ENCODE data around the gene PIBF1.

Gene PIBF1

DNA sequence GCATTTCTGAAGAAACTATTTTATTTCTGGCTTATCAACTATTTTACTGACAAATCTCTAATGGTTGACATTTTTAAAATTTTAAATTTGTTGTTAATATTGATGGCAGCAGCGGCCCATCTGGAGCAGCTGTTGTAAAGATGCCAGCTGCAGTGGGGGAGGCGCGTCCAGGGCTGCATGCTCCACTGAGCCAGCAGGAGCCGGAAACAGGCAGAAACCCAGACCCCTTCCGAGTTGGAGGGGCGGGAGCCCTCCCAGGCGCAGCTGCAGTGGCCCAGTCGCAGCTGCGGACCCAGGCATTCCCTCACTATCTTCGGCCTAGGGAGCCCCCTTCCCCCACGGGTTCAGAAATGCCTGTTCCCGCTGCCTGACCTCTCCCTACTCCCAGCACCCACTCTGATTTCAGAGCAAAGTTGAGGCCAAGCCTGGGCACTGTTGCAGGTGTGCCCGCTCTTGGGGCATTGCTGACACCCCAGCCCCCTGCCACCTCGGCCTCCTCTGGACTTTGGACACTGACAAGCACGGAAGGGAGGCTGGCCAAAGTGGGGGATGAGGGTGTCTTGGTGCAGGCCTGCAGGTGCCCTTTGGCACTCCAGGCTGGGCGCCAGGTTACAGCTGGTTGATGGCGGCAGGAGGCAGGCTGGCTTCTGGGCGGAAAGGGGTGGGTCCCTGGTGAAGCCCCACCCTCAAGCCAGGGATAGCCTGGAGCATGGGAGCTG lies 69.2 kb downstream of the PIBF1 start:
- TF ChIP-seq, protein P1, sequence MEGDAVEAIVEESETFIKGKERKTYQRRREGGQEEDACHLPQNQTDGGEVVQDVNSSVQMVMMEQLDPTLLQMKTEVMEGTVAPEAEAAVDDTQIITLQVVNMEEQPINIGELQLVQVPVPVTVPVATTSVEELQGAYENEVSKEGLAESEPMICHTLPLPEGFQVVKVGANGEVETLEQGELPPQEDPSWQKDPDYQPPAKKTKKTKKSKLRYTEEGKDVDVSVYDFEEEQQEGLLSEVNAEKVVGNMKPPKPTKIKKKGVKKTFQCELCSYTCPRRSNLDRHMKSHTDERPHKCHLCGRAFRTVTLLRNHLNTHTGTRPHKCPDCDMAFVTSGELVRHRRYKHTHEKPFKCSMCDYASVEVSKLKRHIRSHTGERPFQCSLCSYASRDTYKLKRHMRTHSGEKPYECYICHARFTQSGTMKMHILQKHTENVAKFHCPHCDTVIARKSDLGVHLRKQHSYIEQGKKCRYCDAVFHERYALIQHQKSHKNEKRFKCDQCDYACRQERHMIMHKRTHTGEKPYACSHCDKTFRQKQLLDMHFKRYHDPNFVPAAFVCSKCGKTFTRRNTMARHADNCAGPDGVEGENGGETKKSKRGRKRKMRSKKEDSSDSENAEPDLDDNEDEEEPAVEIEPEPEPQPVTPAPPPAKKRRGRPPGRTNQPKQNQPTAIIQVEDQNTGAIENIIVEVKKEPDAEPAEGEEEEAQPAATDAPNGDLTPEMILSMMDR (IDR thresholded peaks at IDR 0.05), result no peak
- no peak for TF ChIP-seq ZFX (IDR thresholded peaks at IDR 0.05; ENCODE audit: borderline replicate concordance)
- no peak overlapping the region for H3K27ac ChIP-seq

DNA sequence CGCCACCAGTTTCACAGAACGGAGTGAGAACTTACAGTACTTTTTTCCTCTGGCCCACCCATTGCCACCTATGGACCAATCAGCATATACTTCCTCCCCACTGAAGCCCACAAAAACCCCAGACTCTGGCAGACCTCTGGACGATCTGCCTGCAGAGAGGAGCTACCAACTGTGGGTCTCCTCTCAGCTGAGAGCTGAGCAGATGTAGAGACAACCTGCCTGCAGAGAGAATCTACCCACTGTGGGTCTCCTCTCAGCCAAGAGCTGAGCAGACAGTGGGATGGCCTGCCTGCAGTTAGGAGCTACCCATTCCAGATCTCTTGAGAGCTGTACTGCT lies 69.7 kb downstream of the PIBF1 start:
- TF ChIP-seq, protein P1 (IDR thresholded peaks at IDR 0.05), result no peak
- no peak for TF ChIP-seq ZFX (IDR thresholded peaks at IDR 0.05; ENCODE audit: borderline replicate concordance)

DNA sequence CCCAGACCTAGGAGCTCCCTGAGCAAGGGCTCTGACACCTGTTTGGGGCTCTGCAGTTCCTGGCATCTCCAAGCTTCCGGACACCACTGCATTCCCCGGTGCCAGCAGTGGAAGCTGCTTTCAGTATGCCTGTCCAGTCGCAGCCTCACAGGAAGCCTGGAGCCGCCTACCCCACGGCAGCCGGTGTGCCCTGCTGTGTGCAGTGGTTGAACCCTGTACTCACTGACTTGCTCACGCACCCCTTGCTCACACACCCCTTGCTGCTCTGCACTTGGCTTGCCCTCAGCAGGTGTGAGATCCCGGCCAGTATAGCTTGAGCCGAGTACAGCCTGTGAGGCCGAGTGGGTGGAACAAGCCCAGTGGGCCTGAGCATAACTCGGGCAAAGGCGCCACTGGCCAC lies 70.3 kb downstream of the PIBF1 start:
- no peak overlapping the region for H3K27ac ChIP-seq
- TF ChIP-seq, protein P1 (IDR thresholded peaks at IDR 0.05), result no peak
- TF ChIP-seq ZFX (IDR thresholded peaks at IDR 0.05; ENCODE audit: borderline replicate concordance), result no peak

More for the DNA sequence above, 69.7 kb downstream of the PIBF1 start:
- no peak overlapping the region for H3K27ac ChIP-seq

DNA sequence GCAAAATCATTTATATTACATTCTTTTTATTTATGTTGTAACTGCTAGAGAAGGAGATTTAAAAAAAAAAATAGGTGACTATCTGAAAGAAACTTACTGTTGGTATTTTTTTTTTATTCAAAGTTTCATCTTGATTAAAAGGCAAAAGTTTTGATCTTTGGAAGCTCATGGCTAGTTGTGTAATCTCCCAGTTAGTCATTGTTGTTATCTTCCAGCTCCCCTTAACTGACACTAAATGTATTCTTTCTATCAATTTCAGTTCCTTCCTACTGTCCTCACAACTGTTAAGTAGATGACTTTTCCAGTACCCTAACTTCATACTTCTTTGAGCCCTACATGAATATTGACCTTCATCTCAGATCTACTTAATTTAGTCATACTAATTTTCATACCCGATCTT lies 71.1 kb downstream of the PIBF1 start:
- no peak overlapping the region for H3K27ac ChIP-seq
- TF ChIP-seq, protein P1 (IDR thresholded peaks at IDR 0.05), result no peak
- TF ChIP-seq ZFX (IDR thresholded peaks at IDR 0.05; ENCODE audit: borderline replicate concordance), result no peak

DNA sequence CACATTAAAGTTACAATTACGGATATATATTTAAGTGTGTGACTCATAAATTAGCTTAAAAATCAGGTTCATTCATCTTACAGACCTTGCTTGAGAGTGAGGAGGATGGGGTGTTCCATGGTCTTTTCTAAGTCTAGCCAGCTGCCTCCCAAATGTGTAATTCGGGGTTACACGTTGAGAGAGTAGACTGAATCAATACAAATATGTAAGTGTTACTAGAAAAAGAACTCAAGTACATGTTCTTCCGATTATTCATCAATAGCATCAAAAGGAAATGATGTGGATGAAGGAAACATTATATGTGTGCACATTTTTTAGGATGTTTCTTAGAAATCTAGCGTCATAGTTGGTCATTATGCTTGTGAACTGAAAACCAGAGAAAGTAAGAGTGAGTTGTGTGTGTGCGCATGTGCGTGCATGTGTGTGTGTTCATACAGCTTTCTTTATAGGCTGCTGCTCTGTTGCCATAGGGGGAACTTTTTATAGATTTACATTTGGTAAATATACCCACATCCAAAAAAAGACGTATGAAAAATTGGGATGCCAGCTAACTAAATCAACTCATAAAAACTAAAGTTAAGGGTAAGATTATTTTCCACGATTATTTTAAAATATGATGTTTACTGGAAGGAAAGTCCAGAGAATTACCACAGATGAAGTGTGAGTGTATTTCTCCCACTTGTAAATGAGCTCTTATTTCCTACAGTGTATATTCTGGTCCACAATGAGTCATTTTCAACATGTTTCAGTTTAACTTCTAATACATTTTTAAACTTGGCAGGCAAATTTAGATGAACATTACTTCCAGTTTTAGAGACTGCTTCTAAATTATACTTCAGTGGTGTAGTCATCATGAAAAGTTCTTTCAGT lies 82.4 kb downstream of the PIBF1 start:
- TF ChIP-seq, protein P1 (IDR thresholded peaks at IDR 0.05), result no peak
- no peak for TF ChIP-seq ZFX (IDR thresholded peaks at IDR 0.05; ENCODE audit: borderline replicate concordance)
- no peak overlapping the region for H3K27ac ChIP-seq

DNA sequence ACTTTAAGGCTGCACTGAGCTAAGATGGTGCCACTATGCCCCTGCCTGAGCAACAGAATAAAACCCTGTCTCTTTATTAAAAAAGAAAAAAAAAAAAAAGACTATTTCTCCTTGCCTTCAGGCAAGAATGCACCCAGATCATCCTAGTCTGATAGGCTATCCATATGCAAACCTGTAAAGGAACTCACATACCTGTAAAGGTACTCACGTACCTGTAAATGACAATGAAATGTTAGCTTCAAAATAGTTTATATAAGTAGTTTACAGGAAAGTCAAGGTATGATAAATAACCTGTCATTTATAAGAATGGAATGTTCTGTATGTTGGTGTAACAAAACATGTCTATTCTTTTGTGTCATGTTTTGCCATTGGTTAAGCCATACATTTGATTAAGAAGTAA lies 86.3 kb downstream of the PIBF1 start:
- no peak for TF ChIP-seq ZFX (IDR thresholded peaks at IDR 0.05; ENCODE audit: borderline replicate concordance)
- TF ChIP-seq, protein P1 (IDR thresholded peaks at IDR 0.05), result no peak
- no peak overlapping the region for H3K27ac ChIP-seq

DNA sequence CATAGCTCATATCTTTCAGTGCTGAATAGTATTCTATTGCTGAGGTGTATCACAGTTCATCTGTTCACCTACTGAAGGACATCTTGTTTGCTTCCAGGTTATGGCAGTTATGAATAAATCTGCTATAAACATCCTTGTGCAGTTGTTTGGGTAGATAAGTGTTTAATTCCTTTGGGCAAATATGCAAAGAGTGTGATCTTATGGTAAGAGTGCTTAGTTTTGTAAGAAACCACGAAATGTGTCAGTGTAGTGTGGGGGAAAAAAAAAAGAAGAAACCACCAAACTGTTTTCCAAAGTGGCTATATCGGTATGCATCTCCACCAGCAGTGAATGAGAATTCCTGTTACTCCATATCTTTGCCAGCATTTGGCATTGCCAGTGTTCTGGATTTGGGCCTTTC lies 93.3 kb downstream of the PIBF1 start:
- no peak overlapping the region for H3K27ac ChIP-seq
- TF ChIP-seq, protein P1 (IDR thresholded peaks at IDR 0.05), result no peak
- no peak for TF ChIP-seq ZFX (IDR thresholded peaks at IDR 0.05; ENCODE audit: borderline replicate concordance)
